NCI-H2081 (cell line): ENCODE data around the gene ZNF571.

Experiments
- DNase-seq, 2 experiments: peaks; one replicate each; lab custom pipeline; 2025; lab: John Stamatoyannopoulos, UW

Gene ZNF571

GRCh38 chr19:37594304-37594981 lies at the start of gene ZNF571, which contains the start of gene ZNF540:
Gene ZNF571 (minus strand): TSS chr19:37594792. CDS start chr19:37586676, 8,116 bp downstream.
Gene ZNF540 (plus strand): TSS chr19:37594876. CDS start chr19:37598448, 3,572 bp downstream.
- DNase-seq, result peak; percentile 94 to 97

DNA sequence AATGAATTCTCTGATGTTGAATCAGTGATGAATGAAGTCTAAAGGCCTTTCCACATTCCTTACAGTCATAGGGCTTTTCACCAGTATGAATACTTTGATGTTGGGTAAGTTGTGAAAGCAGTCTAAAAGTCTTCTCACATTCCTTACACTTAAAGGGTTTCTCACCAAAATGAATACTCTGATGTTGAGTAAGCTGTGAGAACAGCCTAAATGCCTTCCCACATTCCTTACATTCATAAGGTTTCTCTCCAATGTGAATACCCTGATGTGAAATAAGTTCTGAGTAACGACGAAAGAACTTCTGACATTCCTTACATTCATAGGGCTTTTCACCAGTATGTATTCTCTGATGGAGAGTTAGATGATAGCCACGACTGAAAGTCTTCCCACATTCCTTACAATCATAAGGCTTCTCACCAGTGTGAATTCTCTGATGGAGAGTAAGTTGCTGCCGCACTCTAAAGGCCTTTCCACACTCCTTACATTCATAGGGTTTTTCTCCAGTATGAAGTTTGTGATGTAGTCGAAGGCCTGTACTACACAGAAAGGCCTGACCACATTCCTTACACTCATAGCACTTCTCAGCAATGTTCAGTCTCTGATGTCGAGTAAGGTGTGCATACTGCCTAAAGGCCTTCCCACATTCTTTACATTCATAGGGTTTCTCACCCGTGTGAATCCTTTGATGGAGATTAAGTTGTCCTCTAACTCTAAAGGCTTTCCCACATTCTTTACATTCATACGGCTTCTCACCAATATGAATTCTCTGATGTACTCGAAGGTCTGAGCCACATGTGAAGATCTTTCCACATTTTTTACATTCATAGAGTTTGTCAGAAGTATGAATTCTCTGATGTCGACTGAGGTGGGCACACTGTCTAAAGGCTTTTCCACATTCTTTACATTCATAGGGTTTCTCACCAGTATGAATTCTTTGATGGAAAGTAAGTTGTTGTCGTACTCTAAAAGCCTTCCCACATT lies 40.8 kb upstream of the ZNF571 start:
- DNase-seq, result no peak

- DNase-seq, result peak; percentile 50 to 75
These were observed 390 bp upstream of the ZNF571 start for GRCh38 chr19:37594982-37595382.

- no peak for DNase-seq
These were observed 642 bp downstream of the ZNF571 start for GRCh38 chr19:37593996-37594303.

DNA sequence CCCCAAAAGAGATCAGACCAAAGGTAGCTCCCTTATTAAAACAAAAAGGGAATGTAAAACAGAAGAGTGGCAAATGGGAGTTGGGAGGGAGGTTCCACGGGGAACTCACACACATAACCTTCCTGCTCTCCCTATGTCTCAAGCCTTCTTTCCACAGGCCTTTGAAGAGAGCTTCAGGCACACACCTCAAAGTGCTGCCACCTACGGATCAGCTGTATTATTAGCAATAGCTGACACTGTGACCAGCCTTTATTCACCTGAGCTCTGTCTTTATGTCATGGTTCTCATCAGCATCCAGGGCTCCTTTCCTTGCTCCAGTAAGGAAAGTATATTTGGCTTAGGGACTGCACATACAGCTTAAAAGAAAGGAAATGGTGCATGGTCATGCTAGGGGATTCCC lies 11.3 kb downstream of the ZNF571 start:
- no peak for DNase-seq

GRCh38 chr19:37572203-37572602 lies 22.4 kb downstream of the ZNF571 start:
- no peak for DNase-seq

- no peak for DNase-seq
These were observed 29.3 kb downstream of the ZNF571 start for GRCh38 chr19:37565370-37565669.

DNA sequence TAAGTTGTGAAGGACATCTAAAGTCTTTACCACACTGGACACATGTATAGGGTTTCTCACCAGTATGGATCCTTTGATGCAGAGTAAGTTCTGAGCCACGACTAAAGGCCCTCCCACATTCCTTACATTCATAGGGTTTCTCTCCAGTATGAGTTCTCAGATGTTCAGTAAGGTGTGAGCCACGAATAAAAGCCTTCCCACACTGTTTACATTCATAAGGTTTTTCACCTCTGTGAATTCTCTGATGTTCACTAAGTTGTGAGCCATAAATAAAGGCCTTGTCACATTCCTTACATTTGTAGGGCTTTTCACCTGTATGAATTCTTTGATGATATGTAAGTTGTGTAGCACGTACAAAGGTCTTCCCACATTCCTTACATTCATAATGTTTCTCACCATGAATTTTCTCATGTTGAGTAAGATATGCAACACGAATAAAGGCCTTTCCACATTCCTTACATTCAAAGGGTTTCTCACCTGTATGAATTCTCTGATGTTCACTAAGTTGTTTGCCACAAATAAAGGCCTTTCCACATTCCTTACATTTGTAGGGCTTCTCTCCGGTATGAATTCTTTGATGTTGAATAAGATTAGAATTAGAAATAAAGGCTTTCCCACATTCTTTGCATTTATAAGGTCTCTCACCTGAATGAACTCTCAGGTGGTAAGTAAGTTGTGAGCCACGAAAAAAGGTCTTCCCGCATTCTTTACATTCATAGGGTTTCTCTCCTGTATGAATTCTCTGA lies 29.8 kb downstream of the ZNF571 start:
- no peak for DNase-seq

DNA sequence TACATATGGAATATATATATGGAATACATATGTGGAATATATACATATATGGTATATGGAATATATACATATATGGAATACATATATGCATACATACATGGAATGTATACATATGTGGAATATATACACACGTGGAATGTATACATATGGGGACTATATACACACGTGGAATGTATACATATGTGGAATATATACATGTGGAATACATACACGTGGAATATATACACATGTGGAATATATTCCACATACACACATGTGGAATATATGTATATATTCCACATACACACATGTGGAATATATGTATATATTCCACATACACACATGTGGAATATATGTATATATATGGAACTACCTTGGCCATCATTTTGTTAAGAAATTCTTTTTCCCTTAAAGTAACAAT lies 31.1 kb downstream of the ZNF571 start:
- DNase-seq, result no peak

DNA sequence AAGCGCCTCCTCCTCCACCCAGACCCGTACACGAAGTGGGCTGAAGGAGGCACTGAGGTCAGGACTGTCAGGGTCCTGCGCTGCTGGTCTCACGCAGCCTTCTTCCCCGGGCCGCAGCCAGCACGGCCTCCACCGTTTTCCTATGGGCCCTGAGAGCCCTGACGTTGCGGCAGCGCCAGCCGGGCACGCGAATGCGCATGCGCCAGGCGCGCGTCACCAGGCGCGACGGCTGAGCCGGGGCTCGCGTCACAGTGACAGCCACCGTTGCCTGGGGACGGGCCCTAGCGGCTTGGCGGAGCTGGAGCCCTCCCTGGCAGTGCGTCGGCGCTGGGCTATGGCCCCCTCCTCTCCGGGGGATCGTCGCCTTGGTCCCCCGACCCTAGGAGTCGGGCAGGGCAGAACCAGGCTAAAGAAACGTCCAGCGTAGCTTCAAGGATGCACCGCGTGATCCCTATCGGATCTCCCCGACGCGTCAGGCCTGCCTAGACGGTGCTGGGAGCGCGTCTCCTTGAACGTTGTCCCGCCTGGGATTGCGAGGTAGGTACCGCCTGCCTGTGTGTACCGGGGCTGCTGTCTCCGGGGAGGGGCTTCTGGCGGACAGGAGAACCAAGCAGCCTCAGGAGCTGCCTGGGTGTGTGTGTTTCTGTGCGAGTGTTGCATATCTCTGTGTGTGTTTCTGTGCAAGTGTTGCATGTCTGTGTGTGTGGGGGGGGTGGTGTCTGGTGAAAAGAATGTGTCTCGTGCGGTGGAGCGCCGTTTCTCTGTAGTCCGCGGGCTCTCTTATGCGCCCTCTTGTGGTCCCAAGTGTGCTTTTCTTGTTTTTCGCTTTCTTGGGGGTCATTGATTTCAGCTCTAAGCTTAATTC lies 43.2 kb downstream of the ZNF571 start:
- DNase-seq, result no peak

- DNase-seq, result no peak
These were observed 57.1 kb downstream of the ZNF571 start for GRCh38 chr19:37537391-37537947.

GRCh38 chr19:37519890-37520289 lies 74.7 kb downstream of the ZNF571 start:
- DNase-seq, result no peak
